22Rv1 (cell line): Measurements from ENCODE around the gene MLH3.

ENCODE experiments used
- H3K27ac ChIP-seq: fragments of 450-650 bp; 2 replicates; pipeline ENCODE4 v1.5.1; 2017
- ZFX ChIP-seq: fragments of 450-650 bp; IDR thresholded peaks from 2 replicates; pipeline ENCODE4 v1.6.1; 2017; ENCODE audit warnings: antibody characterized with exemption, borderline replicate concordance
- TF ChIP-seq, protein P1 (sequence below): fragments of 450-650 bp; IDR thresholded peaks from 2 replicates; pipeline ENCODE4 v1.5.1; 2017; ENCODE audit warnings: mild to moderate bottlenecking

Gene MLH3

DNA sequence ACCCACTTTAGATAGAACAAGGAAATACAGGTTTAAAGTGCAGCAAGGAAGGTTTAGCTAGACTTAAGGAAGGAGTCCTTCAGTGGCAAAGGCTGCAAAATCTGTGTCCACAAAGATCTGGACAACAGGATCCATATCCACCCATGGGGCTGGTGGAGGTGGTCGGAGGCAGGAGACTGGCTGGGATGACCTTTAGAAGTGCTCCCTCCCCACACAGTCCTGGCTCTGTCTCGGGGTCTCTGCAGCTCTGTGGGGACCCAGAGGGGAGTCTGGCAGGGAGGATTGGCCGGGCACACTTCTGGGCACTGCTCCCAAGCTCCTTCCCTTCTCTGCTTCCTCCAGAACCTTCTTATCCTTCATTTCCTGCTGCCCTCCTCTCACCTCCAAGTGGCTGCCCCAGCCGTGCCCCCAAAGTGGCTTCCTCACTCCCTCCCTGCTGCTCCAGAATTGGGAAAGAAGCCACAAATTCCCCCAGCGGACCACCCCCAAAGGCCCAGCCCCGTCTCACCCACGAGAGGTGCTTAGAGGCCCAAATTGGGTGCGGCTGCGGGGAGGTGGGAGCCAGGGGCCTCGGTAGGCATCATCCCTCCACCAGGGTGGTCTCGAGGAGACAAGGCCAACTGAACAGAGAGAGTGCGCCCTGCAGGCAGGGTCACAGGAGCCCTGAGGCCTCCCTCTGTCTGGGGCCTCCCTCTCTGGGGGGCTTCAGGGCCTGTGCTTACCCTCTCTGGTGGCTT is 73.9 kb downstream of the MLH3 start:
- H3K27ac ChIP-seq: no peak overlapping the region
- TF ChIP-seq, protein P1, sequence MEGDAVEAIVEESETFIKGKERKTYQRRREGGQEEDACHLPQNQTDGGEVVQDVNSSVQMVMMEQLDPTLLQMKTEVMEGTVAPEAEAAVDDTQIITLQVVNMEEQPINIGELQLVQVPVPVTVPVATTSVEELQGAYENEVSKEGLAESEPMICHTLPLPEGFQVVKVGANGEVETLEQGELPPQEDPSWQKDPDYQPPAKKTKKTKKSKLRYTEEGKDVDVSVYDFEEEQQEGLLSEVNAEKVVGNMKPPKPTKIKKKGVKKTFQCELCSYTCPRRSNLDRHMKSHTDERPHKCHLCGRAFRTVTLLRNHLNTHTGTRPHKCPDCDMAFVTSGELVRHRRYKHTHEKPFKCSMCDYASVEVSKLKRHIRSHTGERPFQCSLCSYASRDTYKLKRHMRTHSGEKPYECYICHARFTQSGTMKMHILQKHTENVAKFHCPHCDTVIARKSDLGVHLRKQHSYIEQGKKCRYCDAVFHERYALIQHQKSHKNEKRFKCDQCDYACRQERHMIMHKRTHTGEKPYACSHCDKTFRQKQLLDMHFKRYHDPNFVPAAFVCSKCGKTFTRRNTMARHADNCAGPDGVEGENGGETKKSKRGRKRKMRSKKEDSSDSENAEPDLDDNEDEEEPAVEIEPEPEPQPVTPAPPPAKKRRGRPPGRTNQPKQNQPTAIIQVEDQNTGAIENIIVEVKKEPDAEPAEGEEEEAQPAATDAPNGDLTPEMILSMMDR: no peak
- no peak for TF ChIP-seq ZFX

DNA sequence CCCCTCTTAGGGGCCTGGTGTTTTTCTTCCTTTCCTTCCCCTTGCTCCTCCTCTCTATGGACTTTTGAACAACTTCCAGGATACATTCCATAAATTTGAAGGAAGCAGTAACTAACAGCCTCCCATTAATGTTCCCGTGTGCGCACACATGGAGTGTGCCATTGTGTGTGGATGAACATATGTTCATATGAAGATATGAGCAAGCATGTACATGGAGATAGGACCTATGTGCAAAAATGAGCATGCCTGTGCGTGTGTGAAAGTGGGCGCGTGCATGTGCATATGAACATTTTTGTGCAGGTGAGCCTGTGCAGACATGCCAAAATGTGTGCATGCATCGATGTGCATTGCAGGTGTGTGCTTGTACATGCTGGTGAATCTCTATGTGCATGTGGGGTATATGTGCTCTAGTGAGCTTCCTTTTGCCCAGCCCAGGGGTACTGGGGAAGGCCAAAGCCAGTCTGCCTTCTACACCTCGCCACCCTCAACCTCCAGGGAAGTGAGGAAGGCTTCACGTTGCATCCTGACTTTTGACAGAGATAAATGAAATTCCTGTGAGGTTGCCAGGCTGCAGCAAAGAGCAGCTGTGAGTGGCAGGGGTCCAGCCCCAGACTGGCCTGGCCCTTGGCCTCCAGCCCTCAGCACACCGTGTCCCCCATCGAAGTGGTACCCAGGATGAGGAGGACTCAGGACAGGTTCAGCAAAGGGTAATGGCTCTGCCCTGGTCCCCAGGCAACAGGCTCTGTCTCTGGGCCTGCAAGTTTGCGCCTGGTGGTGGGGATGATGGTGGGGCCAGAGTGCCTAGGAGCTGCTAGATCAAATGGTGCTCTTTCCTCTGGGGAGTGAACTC is 74.8 kb downstream of the MLH3 start:
- no peak overlapping the region for H3K27ac ChIP-seq
- TF ChIP-seq ZFX: no peak
- TF ChIP-seq, protein P1: no peak

DNA sequence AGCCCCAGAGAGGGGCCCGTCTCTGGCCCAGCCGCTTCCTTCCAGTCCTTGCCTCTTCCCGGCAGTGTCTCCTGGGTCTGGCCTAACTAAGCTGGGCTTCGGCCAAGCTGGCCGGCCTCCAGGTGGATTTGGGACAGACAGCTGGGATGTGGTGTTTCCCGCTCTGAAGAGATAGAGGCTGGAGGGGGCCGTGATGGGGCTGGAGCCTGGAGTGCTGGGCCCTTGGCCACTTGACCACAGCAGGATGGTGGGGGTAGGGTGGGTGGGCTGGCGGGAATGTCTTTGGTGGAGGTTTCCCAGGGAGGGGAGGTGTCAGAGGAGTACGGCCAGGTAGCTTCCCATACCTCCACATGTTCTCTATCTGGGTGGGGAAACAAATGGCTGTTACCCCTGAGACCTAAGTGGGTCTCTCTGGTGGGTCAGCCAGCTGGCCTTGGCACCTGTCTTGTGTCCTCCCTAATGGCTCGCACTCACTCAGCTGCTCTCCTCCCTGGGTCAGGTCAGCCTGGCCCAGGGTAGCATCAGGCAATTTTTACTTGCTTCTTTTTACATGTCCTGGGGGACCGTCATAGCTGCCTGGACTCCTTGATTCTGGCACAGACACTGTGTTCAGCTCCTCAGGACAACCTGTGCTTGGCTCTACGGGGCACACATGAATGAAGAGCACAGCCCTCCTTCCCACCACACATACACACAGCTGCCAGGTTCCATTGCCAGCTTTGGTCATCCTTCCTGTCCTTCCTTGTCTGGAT is 76.0 kb downstream of the MLH3 start:
- H3K27ac ChIP-seq: no peak overlapping the region
- TF ChIP-seq ZFX: no peak
- TF ChIP-seq, protein P1: no peak

DNA sequence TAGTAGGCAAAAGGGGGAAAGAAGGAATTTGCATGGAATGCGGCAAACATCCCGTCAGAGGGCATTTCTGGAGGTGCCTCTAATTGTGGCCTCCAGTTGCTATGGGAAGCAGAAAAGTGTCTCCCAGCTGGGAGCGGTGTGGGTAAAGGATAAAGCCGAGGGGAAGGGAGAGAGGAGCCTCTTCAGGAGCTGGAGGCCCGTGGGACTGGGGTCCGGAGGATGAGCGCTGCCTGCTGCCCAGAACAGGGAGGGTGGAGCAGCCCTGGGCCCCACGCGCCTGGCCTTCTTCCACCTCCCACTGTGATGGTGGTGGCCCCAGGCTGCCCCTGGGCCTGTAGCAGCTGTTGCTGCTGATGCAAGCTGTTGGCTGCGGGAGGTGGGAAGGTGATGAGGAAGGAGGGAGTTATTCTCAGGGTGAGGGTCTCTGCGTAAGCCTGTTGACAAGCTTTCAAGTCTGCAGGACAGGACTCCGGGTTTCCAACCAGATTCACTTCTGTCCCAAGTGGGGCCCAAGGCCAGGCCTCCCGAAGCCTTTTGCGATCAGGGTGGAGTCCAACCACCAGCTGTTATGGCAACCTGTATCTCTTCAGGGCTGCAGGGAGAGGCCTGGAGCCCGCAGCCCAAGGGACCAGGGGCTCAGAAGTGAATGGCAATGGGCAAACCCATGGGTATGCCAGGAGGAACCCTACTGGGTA is 76.8 kb downstream of the MLH3 start:
- no peak for TF ChIP-seq ZFX
- TF ChIP-seq, protein P1: no peak
- no peak overlapping the region for H3K27ac ChIP-seq

DNA sequence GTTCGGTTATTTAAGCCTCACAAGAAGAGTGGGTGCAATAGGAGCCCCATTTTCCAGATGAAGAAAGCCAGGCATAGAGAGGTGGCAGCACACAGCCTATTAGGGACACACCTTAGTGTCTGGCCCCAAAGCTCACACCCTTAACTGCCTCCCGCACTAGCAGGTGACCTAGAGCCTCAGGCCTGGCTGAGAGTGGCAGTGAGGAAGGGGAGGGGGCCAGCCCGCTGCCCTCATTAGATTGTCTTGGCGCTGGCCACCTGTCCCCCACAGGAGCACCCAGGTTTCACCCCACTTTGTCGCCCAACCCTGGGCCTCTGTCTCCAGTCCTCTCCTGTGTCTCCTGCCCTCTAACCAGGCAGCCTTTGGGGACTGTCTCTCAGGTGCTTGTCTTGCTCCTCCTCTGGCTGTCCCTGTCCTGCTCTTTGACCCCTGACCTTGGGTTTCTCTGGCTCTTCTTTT is 77.3 kb downstream of the MLH3 start:
- no peak overlapping the region for H3K27ac ChIP-seq
- TF ChIP-seq, protein P1: no peak
- TF ChIP-seq ZFX: no peak

DNA sequence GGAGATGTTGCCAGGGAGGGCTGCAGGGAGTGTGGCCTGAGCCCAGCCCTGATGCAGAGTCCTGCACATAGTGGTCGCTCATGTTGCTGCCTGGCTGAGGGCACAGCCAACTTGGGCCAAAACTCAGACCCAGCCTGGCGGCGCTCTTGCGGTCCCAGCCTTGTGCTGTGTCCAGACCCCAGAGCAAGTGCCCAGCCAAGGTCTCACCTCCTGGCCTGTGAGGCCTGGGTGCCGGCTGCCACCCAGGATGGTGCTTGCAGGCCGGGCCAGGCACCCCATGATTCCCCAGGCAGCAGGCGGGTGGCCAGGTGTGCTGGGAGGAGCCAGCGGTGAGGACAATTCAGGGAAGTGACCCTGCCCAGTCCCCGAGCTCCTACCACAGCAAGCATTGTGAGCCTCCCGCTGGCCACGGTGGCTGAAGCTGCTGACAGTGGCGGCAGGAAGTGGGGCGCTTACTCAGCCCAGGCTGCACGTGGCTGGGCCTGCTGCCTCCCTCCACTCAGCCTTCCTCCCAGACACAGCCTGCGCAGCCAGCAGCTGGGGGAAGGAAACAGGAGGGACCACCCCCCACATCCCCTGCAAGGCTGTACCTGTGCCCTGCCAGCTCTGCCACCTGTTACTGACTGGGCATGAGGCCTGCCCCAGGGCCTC is 78.1 kb downstream of the MLH3 start:
- TF ChIP-seq, protein P1: no peak
- TF ChIP-seq ZFX: no peak
- no peak overlapping the region for H3K27ac ChIP-seq
